GM23338 (cell line): ENCODE data around the gene DONSON. TPM values are rescaled to one million over a fixed set of nuclear protein-coding genes. Genes with fewer than 3 reads are reported as not detected.

Source experiments
- ATAC-seq: fragments of 200-7000 bp; cut with Tn5 transposase; 3 replicates; pipeline ENCODE4 v1.9.1; 2020
- DNase-seq: peaks from one replicate; pipeline ENCODE4 v3.0.0-alpha.2; 2015; ENCODE audit warnings: low spot score
- H2AFZ ChIP-seq: fragments of 200-600 bp; sonication (generic); 2 replicates; pipeline ENCODE4 v1.8.0; 2016; ENCODE audit warnings: antibody characterized with exemption, mild to moderate bottlenecking, moderate library complexity
- H3F3A ChIP-seq: fragments of 200-600 bp; sonication (generic); replicated peaks from 2 replicates; pipeline ENCODE4 v1.8.0; 2017; ENCODE audit warnings: antibody characterized with exemption, mixed run types, low read depth
- H3K27ac ChIP-seq: fragments of 200-600 bp; sonication (generic); 2 replicates; pipeline ENCODE4 v1.6.1; 2016; ENCODE audit warnings: low read depth
- H3K27me3 ChIP-seq: fragments of 200-600 bp; sonication (generic); 2 replicates; pipeline ENCODE4 v1.8.0; 2016; ENCODE audit warnings: mild to moderate bottlenecking, mixed run types, moderate library complexity; ENCODE audit not compliant: insufficient read depth
- H3K36me3 ChIP-seq: fragments of 200-600 bp; sonication (generic); 2 replicates; pipeline ENCODE4 v1.8.0; 2016; ENCODE audit warnings: mild to moderate bottlenecking; ENCODE audit not compliant: insufficient read depth
- H3K4me1 ChIP-seq: fragments of 200-600 bp; sonication (generic); 2 replicates; pipeline ENCODE4 v1.8.0; 2016; ENCODE audit warnings: mild to moderate bottlenecking, moderate library complexity; ENCODE audit not compliant: insufficient read depth
- H3K4me2 ChIP-seq: fragments of 200-600 bp; sonication (generic); 2 replicates; pipeline ENCODE4 v1.7.1; 2017; ENCODE audit warnings: mixed run types
- H3K4me3 ChIP-seq: fragments of 200-600 bp; sonication (generic); 2 replicates; pipeline ENCODE4 v1.6.1; 2016; ENCODE audit warnings: mixed run types
- H3K79me2 ChIP-seq: fragments of 200-600 bp; sonication (generic); replicated peaks from 2 replicates; pipeline ENCODE4 v1.8.0; 2017; ENCODE audit warnings: mild to moderate bottlenecking; ENCODE audit not compliant: insufficient read depth
- H3K9me2 ChIP-seq: fragments of 200-600 bp; sonication (generic); 2 replicates; pipeline ENCODE4 v1.8.0; 2017; ENCODE audit not compliant: insufficient read depth
- H4K20me1 ChIP-seq: fragments of 200-600 bp; sonication (generic); replicated peaks from 2 replicates; pipeline ENCODE4 v1.8.0; 2017; ENCODE audit warnings: mild to moderate bottlenecking; ENCODE audit not compliant: insufficient read depth
- H3K27ac Mint-ChIP-seq: 2 replicates; pipeline ENCODE4 v1.8.0; 2020; ENCODE audit warnings: inconsistent platforms, mild to moderate bottlenecking, moderate library complexity, mixed read lengths
- H3K27me3 Mint-ChIP-seq: 3 replicates; pipeline ENCODE4 v1.8.0; 2022; ENCODE audit warnings: low read depth, mild to moderate bottlenecking, moderate library complexity, mixed read lengths, inconsistent platforms; ENCODE audit not compliant: insufficient read depth, poor library complexity
- H3K36me3 Mint-ChIP-seq: 3 replicates; pipeline ENCODE4 v1.8.0; 2021; ENCODE audit warnings: low read depth, mild to moderate bottlenecking, inconsistent platforms, moderate library complexity, mixed read lengths
- H3K4me1 Mint-ChIP-seq: 3 replicates; pipeline ENCODE4 v1.8.0; 2020; ENCODE audit warnings: mild to moderate bottlenecking, inconsistent platforms, mixed read lengths
- H3K4me3 Mint-ChIP-seq: 3 replicates; pipeline ENCODE4 v1.8.0; 2021; ENCODE audit warnings: moderate library complexity, mild to moderate bottlenecking, inconsistent platforms, mixed read lengths
- H3K9me3 Mint-ChIP-seq: 3 replicates; pipeline ENCODE4 v1.8.0; 2020; ENCODE audit warnings: moderate library complexity, mild to moderate bottlenecking, inconsistent platforms, mixed read lengths
- EZH2phosphoT487 ChIP-seq: fragments of 200-600 bp; sonication (generic); IDR thresholded peaks from one replicate; pipeline ENCODE4 v1.8.1; 2018; ENCODE audit warnings: antibody characterized with exemption; ENCODE audit not compliant: unreplicated experiment
- POLR2AphosphoS5 ChIP-seq: IDR thresholded peaks from 2 replicates; pipeline ENCODE4 v1.6.1; 2016; ENCODE audit warnings: antibody characterized with exemption, low read depth
- STAT1 ChIP-seq: IDR thresholded peaks from one replicate; pipeline ENCODE4 v1.6.1; 2016; ENCODE audit warnings: antibody characterized with exemption; ENCODE audit not compliant: unreplicated experiment
- ZNF114 ChIP-seq: fragments of 250-450 bp; sonication (Bioruptor Pico); IDR thresholded peaks from 2 replicates; pipeline ENCODE4 v1.5.0; 2020; ENCODE audit warnings: mild to moderate bottlenecking, moderate library complexity
- ZNF331 ChIP-seq: fragments of 250-450 bp; sonication (Bioruptor Pico); IDR thresholded peaks from 2 replicates; pipeline ENCODE4 v1.5.0; 2020; ENCODE audit warnings: low read depth, mild to moderate bottlenecking, moderate library complexity
- polyA plus RNA-seq: library from polyadenylated mRNA; unstranded; fragments of >200 nt; fragmentation: Nextera tagmentation; extraction: Ambion mirVana; gene quantifications from 2 replicates; pipeline ENCODE4 v1.2.1, GENCODE V29; 2016
- total RNA-seq: library from RNA; depleted of rRNA; stranded (reverse); fragments of >200 nt; shearing (Covaris generic); gene quantifications from 2 replicates; pipeline ENCODE4 v1.2.3, GENCODE V29; 2014
- TF ChIP-seq, protein P1 (sequence below): IDR thresholded peaks from 2 replicates; pipeline ENCODE4 v1.6.1; 2016; ENCODE audit warnings: antibody characterized with exemption
- TF ChIP-seq, protein P2 (sequence below): IDR thresholded peaks from one replicate; pipeline ENCODE4 v1.6.1; 2018; ENCODE audit warnings: antibody characterized with exemption; ENCODE audit not compliant: unreplicated experiment
- TF ChIP-seq, protein P3 (sequence below): fragments of 250-450 bp; sonication (Bioruptor Pico); IDR thresholded peaks from 2 replicates; pipeline ENCODE4 v1.5.0; 2020; ENCODE audit warnings: mild to moderate bottlenecking, moderate library complexity
- TF ChIP-seq, protein P4 (sequence below), 2 experiments: fragments of 200-600 bp in 1 of 2; sonication (generic) in 1 of 2; conservative IDR thresholded peaks; 2 replicates each; pipeline versions ENCODE4 v1.5.1 to v1.6.1; 2016 to 2017; ENCODE audit warnings: antibody characterized with exemption in 2 of 2, low read depth in 2 of 2, mild to moderate bottlenecking in 2 of 2, moderate library complexity in 1 of 2

Gene DONSON
- total and polyA plus RNA-seq, 2 experiments from 2014 or later = 32.9 to 35.2 TPM

DNA sequence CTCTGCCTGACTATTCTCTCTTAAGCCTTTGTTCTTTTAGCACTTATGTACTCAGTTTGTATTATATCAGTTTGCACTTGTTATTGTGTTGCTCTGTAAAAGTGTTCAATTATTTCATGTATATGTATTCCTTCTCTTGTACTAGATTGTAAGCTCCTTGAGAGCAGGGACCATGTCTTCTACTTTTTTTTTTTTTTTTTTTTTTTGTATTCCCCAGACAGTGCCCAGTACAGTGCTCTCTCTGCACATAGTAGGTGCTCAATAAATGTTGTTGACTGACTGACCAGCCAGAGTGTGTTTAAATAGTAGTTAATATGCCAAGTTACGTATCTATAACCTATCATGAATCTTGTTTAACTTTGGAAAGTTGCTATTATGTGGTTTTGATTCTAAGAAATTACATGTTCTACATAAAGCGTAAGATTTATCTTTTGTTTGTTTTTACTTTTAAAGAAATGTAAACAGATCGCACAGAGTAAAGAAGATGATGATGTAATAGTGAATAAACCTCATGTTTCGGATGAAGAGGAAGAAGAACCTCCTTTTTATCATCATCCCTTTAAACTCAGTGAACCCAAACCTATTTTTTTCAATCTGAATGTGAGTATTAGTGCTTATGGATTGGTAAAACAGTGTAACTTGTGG is 29.6 kb downstream of the DONSON start:
- H3K4me3 Mint-ChIP-seq = no peak overlapping the region
- Histone ChIP-seq H2AFZ (no peak overlapping the region), H3K4me2 (no peak overlapping the region), H3K27ac (0 out of 2 replicates have a peak overlapping the region, but pooled peaks have one; percentile 8), H4K20me1 (peaks cover 46% of the 10 kb centered on the region), H3K4me1 (no peaks in the 10 kb centered on the region), H3K79me2 (peaks cover 83% of the 10 kb centered on the region), H3K27me3 (no peaks in the 10 kb centered on the region), H3K9me2 (no peaks in the 10 kb centered on the region), H3K4me3 (no peak overlapping the region), H3F3A (no peaks in the 10 kb centered on the region; the same call in 1 of the 2 replicates), H3K36me3 (peaks cover 75% of the 10 kb centered on the region)
- no peaks in the 10 kb centered on the region; the same call in 2 of the 3 replicates for H3K4me1 Mint-ChIP-seq
- no peak for DNase-seq
- H3K36me3 Mint-ChIP-seq = peaks cover 86% of the 10 kb centered on the region
- ATAC-seq = no peak
- no peaks in the 10 kb centered on the region for H3K9me3 Mint-ChIP-seq
- TF ChIP-seq, protein P1, sequence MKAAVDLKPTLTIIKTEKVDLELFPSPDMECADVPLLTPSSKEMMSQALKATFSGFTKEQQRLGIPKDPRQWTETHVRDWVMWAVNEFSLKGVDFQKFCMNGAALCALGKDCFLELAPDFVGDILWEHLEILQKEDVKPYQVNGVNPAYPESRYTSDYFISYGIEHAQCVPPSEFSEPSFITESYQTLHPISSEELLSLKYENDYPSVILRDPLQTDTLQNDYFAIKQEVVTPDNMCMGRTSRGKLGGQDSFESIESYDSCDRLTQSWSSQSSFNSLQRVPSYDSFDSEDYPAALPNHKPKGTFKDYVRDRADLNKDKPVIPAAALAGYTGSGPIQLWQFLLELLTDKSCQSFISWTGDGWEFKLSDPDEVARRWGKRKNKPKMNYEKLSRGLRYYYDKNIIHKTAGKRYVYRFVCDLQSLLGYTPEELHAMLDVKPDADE = no peak
- TF ChIP-seq ZNF114 (CRISPR knock-in tag) = no peak
- TF ChIP-seq, protein P2, sequence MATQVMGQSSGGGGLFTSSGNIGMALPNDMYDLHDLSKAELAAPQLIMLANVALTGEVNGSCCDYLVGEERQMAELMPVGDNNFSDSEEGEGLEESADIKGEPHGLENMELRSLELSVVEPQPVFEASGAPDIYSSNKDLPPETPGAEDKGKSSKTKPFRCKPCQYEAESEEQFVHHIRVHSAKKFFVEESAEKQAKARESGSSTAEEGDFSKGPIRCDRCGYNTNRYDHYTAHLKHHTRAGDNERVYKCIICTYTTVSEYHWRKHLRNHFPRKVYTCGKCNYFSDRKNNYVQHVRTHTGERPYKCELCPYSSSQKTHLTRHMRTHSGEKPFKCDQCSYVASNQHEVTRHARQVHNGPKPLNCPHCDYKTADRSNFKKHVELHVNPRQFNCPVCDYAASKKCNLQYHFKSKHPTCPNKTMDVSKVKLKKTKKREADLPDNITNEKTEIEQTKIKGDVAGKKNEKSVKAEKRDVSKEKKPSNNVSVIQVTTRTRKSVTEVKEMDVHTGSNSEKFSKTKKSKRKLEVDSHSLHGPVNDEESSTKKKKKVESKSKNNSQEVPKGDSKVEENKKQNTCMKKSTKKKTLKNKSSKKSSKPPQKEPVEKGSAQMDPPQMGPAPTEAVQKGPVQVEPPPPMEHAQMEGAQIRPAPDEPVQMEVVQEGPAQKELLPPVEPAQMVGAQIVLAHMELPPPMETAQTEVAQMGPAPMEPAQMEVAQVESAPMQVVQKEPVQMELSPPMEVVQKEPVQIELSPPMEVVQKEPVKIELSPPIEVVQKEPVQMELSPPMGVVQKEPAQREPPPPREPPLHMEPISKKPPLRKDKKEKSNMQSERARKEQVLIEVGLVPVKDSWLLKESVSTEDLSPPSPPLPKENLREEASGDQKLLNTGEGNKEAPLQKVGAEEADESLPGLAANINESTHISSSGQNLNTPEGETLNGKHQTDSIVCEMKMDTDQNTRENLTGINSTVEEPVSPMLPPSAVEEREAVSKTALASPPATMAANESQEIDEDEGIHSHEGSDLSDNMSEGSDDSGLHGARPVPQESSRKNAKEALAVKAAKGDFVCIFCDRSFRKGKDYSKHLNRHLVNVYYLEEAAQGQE = no peak
- TF ChIP-seq POLR2AphosphoS5 = no peak
- TF ChIP-seq, protein P3, sequence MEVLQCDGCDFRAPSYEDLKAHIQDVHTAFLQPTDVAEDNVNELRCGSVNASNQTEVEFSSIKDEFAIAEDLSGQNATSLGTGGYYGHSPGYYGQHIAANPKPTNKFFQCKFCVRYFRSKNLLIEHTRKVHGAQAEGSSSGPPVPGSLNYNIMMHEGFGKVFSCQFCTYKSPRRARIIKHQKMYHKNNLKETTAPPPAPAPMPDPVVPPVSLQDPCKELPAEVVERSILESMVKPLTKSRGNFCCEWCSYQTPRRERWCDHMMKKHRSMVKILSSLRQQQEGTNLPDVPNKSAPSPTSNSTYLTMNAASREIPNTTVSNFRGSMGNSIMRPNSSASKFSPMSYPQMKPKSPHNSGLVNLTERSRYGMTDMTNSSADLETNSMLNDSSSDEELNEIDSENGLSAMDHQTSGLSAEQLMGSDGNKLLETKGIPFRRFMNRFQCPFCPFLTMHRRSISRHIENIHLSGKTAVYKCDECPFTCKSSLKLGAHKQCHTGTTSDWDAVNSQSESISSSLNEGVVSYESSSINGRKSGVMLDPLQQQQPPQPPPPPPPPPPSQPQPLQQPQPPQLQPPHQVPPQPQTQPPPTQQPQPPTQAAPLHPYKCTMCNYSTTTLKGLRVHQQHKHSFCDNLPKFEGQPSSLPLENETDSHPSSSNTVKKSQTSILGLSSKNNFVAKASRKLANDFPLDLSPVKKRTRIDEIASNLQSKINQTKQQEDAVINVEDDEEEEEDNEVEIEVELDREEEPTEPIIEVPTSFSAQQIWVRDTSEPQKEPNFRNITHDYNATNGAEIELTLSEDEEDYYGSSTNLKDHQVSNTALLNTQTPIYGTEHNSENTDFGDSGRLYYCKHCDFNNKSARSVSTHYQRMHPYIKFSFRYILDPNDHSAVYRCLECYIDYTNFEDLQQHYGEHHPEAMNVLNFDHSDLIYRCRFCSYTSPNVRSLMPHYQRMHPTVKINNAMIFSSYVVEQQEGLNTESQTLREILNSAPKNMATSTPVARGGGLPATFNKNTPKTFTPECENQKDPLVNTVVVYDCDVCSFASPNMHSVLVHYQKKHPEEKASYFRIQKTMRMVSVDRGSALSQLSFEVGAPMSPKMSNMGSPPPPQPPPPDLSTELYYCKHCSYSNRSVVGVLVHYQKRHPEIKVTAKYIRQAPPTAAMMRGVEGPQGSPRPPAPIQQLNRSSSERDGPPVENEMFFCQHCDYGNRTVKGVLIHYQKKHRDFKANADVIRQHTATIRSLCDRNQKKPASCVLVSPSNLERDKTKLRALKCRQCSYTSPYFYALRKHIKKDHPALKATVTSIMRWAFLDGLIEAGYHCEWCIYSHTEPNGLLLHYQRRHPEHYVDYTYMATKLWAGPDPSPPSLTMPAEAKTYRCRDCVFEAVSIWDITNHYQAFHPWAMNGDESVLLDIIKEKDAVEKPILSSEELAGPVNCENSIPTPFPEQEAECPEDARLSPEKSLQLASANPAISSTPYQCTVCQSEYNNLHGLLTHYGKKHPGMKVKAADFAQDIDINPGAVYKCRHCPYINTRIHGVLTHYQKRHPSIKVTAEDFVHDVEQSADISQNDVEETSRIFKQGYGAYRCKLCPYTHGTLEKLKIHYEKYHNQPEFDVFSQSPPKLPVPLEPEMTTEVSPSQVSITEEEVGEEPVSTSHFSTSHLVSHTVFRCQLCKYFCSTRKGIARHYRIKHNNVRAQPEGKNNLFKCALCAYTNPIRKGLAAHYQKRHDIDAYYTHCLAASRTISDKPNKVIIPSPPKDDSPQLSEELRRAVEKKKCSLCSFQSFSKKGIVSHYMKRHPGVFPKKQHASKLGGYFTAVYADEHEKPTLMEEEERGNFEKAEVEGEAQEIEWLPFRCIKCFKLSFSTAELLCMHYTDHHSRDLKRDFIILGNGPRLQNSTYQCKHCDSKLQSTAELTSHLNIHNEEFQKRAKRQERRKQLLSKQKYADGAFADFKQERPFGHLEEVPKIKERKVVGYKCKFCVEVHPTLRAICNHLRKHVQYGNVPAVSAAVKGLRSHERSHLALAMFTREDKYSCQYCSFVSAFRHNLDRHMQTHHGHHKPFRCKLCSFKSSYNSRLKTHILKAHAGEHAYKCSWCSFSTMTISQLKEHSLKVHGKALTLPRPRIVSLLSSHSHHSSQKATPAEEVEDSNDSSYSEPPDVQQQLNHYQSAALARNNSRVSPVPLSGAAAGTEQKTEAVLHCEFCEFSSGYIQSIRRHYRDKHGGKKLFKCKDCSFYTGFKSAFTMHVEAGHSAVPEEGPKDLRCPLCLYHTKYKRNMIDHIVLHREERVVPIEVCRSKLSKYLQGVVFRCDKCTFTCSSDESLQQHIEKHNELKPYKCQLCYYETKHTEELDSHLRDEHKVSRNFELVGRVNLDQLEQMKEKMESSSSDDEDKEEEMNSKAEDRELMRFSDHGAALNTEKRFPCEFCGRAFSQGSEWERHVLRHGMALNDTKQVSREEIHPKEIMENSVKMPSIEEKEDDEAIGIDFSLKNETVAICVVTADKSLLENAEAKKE (CRISPR knock-in tag) = no peak
- TF ChIP-seq, protein P4, sequence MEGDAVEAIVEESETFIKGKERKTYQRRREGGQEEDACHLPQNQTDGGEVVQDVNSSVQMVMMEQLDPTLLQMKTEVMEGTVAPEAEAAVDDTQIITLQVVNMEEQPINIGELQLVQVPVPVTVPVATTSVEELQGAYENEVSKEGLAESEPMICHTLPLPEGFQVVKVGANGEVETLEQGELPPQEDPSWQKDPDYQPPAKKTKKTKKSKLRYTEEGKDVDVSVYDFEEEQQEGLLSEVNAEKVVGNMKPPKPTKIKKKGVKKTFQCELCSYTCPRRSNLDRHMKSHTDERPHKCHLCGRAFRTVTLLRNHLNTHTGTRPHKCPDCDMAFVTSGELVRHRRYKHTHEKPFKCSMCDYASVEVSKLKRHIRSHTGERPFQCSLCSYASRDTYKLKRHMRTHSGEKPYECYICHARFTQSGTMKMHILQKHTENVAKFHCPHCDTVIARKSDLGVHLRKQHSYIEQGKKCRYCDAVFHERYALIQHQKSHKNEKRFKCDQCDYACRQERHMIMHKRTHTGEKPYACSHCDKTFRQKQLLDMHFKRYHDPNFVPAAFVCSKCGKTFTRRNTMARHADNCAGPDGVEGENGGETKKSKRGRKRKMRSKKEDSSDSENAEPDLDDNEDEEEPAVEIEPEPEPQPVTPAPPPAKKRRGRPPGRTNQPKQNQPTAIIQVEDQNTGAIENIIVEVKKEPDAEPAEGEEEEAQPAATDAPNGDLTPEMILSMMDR (conservative IDR thresholded peaks at IDR 0.05; ENCODE audit: low read depth in 2 of 2) = no peak
- TF ChIP-seq ZNF331 = no peak
- no peak for TF ChIP-seq STAT1
- no peak for TF ChIP-seq EZH2phosphoT487
- H3K27me3 Mint-ChIP-seq = no peaks in the 10 kb centered on the region
- no peak overlapping the region for H3K27ac Mint-ChIP-seq
